Right lobe of liver (tissue), 4 donors: ENCODE measurements around the gene SPDYC.

Source experiments
- CTCF ChIP-seq, 4 donors: fragments of 200-600 bp in 3 of 4; fragments of 450-650 bp in 1 of 4; IDR thresholded peaks; one replicate each; pipeline versions ENCODE4 v1.5.1 to v1.8.0; 2016 to 2022; ENCODE audit warnings: antibody characterized with exemption in 4 of 4, mild to moderate bottlenecking in 2 of 4
- POLR2A ChIP-seq: fragments of 450-650 bp; IDR thresholded peaks from one replicate; pipeline ENCODE4 v1.6.1; 2017; ENCODE audit warnings: antibody characterized with exemption, mild to moderate bottlenecking
- donor health status: DM: no; HTN: no; CAD: no.
- donor health status: DM: no; HTN: no; CAD: no.
- donor health status: DM: no; HTN: yes; CAD: no.

- TF ChIP-seq POLR2A (no peak), CTCF (IDR thresholded peaks at IDR 0.05) (no peak)
These were observed 28.0 kb upstream of the SPDYC start for GRCh38 chr11:65141896-65142494.
